GM19468 (cell line): ENCODE results near the gene WDFY2.

Source experiments
- ATAC-seq: cut with Tn5 transposase; IDR thresholded peaks from one replicate; pipeline ENCODE4 v1.9.1; 2021; ENCODE audit warnings: mild to moderate bottlenecking, moderate library complexity, moderate number of reproducible peaks; ENCODE audit not compliant: unreplicated experiment; ENCODE audit errors: extremely low read depth

WDFY2 gene

DNA sequence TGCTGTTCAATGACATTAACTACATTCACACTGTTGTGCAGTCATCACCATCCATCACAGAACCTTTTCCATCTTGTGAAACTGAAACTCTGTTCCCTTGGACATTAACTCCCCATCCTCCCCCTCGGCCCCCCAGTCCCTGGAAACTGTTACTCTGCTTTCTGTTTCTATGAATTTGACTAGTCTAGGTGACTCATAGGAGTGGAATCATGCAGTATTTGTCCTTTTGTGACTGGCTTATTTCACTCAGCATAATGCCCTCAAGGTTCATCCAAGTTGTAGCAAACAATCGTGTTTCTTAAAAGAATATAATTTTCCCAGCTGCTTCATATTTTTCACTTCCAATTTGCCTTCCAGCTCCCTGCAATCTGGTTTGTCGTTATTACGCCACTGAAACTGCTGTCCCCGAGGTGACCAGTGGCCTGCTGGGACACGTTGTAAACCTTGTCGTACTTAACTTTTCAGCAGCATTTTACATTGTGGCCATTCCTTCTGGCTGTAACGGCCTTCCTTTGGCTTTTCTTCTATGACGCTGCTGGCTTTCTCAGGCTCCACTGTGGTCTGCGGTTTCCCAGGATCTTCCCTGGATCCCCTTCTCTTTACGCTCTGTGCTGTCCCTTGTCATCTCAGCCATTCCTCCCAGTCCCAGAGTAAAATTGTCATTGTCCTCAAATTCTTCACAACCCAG lies 145.7 kb downstream of the WDFY2 start:
- no peak for ATAC-seq

DNA sequence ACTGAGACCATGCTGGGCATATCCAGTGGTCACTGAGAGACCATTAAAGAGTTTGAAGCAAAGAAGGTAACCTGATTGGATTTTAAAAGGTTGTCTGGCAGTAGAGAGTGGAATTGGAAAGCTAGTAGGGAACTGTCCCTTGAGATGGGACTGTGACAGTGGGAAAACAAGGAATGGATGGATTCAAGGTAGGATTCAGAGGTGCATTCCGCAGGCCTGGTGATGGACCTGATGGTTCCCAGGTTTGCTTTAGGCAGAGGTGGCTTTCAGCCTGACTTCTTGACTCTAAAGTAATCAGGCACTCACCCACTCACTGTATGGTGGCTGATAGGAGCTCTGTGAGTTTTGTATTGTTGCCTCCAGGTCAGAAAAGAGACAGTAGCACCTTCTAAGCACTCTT lies 146.7 kb downstream of the WDFY2 start:
- no peak for ATAC-seq

DNA sequence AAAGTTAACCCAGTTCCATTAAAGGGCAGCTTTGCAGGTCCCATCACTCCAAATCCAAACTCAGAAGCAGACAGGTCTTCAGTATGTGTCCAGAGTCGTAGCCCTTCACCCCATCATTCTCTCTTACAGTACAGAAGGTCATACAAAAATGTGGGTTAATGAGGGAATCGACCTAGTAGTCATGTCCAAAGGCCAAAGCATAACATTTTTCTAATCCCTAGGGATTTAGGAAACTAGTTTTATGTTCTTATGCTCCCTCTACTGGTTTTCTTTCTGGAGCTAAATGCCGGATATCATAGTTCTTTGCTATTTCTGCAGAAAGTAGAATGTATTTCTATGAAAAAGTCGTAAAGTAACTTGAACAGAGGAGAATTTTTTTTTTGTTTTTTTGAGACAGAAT lies 147.5 kb downstream of the WDFY2 start:
- ATAC-seq = no peak

DNA sequence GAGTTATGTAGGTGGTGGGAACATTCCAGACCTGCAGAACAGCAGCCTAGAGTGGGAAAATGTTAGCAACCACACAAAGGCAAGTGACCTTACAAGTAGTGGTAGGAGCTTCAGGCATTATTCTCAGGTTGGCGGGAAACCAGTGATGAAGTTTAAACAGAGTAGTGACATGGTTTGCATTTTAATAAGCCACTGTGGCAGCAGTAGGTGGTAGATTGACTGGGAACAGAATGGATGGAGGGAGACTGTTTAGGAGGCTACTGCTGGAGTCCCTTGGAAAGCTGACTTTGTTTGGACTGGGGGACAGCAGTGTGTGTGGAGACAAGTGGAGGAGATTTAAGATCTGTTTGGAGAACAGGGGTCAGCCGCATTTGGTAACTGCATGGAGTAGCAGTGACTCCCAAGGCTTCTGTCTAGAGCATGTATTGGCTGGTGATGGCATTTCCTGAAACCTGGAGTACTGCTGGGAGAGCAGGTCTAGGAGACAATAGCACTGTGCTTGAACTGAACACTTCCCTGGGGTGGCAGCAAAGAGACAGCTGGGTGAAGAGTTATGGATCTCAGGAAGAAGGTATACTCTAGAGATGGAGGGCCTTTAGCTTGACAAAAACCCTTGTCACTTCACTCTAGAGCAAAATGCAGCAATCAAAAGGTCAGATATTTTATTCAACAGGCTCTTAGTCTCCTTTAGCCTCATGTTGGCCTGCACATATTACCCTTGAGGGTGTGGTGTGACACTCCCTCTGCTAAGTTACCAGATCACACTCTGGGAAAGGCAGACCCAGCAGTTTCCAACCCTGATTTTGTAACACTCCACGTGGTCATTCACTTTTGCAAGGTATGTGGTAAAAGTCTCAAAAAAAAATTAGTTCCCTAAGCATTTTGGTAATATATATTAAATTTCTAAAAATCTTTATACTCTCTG lies 149.4 kb downstream of the WDFY2 start:
- ATAC-seq = no peak

DNA sequence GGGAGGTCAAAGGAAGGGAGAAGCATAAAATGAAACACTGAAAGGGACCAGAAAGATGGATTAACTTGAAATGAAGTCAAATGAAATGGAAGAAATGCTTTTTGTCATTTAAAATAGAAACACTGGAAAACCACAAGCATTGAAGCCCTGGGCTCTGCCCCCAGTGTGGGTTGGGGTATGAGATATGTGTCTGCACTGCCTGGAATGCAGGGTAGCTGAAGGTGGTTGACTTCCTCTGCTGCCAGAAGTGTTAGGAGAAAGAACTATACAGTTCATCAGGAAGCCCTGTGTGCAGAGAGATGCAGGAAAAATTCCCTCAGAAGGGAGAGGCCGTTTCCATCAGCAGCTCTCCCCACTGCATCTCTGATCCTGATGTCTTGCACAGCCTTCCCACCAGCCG lies 150.5 kb downstream of the WDFY2 start:
- ATAC-seq = no peak

DNA sequence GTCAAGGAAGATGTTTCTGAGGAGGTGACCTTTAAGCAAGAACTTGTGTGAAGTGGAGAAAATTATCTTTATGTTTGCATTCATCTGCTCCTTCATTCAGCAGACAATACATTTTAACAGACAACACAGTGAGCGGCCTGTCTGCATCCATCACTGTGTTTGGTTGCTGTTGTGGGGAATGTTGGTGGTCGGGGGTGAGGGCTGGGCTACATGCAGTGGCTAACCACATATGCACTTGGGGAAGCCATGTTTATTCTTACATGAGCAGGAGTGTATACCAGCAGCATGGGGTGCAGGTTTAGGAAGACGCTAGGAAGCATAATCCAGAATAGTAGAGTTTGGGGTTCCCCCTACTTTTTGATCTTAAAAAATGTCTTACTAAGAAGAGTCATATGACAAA lies 153.3 kb downstream of the WDFY2 start:
- ATAC-seq = no peak

DNA sequence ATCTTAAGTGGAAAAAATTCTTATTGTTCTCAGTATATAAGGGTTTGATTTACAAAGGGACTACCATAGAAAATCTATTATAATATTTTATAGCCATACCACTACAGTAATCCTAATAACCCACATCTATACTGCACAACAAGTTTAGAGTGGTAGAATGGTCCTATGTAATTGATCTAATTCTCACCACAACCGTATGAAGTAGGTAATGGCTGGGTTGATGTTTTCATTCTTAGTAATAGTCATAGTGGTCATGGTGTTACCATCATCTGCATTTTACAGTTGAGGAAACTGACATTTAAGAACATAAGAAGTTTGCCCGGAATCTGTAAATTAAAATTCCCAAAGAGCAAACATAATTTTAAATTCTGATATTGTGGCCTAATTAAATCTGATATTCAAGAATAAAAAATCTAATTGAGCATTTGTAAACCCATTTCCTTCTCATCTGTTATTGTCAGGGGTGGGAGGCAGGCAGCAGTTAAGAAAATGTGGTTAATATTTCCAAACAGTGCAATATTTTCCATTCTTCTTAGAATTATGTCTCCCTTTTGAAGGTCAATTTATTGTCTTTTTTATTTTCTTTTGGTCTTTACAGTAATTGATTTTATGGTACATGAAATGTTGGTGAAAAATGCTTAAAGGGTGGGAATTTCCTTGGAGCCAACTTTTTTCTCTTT lies 154.1 kb downstream of the WDFY2 start:
- no peak for ATAC-seq

DNA sequence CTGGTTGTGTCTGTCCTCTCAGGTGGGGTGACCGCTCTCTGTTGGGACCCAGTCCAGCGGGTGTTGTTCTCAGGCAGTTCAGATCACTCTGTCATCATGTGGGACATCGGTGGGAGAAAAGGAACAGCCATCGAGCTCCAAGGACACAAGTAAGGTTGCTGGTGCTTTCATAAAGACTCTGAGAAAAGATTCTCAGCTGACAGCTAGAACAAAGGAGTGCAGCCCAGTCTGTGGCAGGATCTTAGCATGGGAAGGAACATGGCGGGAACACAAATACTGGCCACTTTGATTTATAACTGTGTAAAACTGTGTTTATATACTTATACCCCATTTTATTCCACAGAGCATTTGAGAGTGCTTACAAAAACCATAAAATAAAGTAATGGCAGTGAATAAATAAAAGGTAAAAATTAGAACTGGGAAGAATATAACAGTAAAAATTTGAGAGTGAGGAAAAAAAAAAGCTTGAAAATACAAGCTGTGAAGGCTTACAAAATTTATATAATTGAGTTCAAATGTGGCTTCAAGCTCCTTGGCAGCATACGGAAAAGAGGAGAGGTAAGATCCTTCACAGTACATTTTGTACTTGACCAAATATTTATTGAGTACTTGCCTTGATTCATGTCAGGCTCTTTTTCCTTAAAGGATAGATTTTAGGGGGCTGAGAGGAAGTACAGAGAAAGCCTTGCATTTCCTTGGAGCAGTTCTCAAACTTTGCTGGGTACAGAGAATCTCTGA lies 154.9 kb downstream of the WDFY2 start:
- ATAC-seq = no peak

DNA sequence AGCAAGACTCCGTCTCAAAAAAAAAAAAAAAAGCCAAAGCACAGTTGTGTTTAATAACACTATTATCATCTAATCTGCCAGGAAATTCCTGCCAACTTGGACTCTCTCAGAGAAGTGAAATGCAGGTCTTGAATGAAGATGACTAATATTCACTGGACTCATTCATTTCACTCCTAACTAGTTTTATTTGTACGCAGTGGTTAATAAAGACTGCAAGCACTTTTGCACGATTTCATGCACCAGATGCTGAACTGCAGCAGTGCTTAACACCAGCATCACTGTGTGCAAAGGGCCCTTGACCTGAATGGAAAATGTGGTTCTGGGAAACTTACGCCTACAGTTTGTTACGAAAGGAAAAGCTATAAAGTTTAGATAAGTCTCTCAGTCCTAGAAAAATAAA lies 156.4 kb downstream of the WDFY2 start:
- no peak for ATAC-seq

DNA sequence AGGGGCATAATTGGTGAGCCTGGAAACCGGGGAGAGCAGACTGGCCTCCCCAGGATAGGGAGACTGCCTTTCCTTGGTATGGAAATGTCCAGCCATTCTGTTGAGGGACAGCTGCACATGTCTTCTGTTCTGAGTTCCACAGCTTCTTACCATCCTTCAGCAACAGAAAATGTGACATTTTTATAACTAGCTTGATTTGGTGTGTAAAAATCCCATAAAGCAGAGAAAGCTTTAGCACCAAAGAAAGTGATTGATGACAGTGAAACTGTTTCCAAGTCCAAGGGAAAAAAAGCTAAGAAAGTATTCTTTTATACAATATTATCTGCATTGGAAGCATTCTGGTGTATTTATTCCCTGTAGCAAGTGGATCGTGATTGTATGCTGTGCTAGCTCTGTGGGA lies 157.8 kb downstream of the WDFY2 start:
- no peak for ATAC-seq

DNA sequence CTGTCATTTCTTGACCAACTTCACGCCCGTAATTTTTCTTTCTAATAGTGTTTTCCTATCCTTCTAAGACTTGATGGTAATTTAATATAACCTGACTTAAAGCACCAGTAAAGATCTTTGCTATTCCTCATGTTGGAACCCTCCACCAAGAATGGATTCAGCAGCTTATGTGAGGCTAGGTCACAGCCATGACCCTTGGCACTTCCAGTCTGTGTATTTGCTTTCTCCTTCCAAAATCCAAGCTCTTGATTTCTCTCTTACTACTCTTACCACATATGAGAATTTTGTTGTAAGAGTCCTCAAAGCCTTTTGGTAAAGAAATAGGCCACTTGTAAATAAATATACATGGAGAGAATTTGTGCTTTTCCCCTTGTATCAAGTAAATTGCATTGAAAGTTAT lies 158.3 kb downstream of the WDFY2 start:
- no peak for ATAC-seq

DNA sequence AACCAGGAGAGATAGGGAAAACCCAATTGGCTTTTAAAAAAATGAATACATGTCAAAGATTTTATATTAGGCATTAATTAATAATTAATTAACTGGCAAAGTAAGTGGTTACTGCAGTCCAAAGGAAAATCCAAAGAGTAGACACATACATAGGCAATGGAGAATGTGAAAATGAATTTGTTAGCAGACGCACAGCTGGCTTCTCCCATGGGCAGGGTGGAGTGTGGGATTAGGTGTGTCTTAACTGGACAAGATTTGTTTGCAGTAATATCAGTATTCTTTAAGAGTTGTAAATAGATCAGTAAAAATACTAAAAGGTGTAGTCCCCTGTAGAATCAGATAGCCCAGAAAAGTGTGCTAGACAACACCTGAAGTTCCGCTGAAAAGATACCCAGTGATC lies 161.0 kb downstream of the WDFY2 start:
- no peak for ATAC-seq

DNA sequence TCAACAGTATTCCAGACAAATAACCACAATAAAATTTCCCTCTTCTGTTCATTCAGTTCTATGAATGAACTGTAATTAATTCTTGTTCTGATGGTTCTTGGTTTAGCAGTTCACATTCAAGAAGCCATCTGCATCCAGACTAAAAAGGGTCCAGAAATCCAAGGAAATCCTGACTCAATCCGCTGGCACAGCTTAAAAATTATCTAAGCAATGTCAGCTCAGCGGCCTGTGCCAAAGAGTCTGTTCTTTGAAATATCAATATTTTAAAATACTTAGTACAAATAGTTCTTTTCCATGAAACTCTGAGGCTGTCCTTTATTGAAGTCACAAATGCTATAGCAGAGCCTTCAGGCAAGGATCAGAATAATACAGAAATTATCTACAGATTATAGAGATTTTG lies 162.5 kb downstream of the WDFY2 start:
- ATAC-seq = no peak

DNA sequence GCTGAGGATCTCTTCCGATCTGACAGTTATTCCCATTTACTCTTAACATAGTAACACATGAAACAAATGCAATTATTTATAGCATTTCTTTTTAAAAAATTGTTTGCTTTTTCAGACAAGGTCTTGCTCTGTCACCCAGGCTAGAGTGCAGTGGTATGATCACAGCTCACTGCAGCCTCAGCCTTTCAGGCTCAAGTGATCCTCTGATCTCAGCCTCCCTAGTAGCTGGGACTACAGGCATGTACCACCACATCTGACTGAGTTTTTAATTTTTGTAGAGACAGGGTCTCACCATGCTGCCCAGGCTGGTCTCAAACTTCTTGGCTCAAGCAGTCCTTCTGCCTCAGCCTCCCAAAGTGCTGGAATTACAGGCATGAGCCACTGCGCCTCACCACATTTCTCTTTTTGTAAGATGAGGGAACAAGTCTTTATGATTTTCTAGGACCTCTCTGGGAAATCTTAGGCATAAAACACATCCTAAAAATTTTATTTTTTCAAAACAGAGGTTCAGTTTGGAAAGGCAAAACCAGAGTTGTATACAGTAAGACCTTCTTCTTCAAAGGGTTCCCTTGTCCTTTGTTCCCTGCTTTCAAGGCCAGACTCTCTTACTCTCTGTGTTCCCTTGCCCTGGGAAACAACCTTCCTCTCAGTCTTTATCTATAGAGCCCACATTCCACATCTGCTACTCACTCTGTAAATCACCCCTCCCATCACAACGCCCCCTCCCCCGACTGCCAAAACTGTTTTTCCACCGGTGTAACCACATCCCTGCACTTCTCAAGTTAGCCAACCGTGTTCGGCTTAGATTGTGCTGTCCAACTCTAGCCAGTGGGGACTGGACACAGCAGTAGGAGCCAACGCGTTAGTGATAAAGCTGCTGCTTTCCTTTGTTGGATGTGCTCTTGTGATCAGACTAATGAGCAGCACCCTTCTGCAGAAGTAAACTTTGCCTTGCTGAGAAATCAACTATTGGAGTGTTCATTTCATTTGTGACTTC lies 163.5 kb downstream of the WDFY2 start:
- no peak for ATAC-seq

DNA sequence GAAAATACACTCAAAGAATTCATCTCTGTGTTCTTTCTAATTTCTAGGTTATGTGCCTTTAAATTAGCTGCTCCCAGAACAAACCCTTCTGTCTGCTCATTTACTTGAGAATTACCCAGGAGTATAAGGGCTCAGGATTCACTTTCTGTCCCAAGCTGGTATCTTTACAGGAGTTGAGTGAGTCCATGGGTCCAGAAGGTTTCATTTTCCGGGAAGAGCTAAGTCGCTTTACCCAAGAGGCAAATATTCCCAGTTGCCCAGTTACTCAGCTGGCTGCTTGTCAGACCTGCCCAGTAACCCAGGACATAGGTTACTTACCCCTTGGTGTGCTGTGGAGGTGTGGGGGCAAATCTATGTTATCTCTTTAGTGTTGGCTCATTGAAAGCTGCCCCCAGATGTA lies 172.4 kb downstream of the WDFY2 start:
- no peak for ATAC-seq

DNA sequence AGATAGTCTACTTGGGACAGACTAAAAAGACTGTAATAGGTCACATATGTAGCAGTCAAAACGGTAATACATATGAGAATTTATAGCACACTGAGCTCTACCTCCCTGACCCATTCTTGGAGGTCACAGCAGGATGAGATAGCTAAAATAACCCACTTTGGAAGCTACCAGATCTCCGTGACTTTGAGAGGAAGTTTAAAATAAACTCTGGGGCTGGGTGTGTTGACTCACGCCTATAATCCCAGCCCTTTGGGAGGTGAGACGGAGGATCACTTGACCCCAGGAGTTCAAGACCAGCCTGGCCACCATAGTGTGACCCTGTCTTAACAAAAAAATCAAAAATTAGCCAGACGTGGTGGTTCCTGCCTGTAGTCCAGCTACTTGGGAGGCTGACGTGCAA lies 174.4 kb downstream of the WDFY2 start:
- ATAC-seq = no peak

DNA sequence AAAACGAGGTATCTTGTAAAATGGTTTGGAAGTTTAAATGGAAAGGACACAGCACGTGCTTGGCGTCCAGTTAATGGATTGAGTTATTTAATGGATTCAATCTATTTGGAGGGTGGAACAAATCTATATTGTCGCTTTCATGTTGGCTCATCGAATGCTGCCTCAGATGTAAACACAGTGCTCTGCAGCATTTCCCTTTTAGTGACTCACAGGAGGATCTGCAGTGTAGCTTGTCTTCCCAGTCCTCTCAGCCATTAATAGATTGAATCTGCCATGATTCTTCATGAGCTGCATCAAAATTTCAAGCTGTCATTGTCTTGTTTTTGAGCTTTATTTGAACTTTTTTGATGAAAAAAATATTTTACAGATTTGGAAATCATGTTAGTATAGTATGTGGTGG lies 175.0 kb downstream of the WDFY2 start:
- no peak for ATAC-seq

DNA sequence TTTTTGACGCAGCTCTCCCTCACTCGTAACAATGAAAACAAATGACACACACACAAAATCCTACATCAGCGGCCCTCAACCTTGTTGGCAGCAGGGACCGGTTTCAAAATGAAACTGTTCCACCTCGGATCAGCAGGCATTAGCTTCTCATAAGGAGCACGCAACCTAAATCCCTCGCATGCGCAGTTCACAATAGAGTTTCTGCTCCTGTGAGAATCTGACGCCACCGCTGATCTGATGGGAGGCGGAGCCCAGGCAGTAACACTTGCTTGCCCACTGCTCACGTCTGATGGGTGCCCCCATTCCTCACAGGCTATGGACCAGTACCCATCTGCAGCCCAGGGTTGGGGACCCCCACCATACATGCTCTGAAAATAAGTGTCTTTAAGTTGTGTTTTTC lies 176.3 kb downstream of the WDFY2 start:
- no peak for ATAC-seq

DNA sequence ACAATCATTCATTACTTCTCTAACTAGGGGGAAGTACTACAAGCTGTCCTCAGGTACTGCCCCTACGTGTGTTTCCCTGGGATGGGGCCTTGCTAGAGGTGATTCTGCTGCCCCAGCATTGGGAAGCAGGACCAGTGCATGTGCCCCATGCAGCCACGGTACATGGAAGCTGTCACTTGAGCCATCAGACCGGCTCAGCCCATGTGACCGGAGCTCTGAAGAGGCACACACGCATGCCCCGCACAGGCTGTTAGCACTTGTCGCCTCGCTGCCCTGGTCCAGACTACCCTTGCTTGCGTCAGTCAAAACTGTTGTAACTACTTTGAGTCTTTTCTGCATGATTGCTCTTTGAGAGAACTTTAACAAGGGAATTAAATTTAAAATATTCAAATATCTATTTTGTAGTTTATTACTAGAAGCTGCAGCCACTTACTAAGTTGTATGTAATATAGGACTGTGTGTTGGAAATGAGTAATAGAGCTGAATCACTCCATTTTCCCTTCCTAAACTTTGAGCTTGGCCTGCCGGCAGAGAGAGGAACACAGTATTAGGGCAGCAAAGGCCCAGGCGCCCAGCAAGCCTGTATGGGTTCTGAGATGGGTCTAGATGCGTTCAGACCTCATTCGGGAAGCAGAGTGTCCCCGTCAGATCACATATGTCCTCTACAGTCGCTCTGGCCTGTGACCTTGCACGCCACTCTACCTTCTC lies 177.5 kb downstream of the WDFY2 start:
- ATAC-seq = no peak
